PC-3 (cell line): ENCODE measurements around the gene TIMP3. TPM values are rescaled to one million over a fixed set of nuclear protein-coding genes. Genes with fewer than 3 reads are reported as not detected.

Experiments
- ATAC-seq: fragments of 200-7000 bp; cut with Tn5 transposase; 2 replicates; pipeline ENCODE4 v1.9.1; 2020; ENCODE audit warnings: mild to moderate bottlenecking, moderate library complexity
- BruUV-seq: library from RNA; stranded (reverse); fragments of 400-500 nt; replicated peaks from 2 replicates; lab custom pipeline; 2021; lab: Mats Ljungman, UMichigan
- CTCF ChIA-PET: fragments of 300-600 bp; sonication (Branson Sonifier 250); formaldehyde crosslinking; loops from one replicate; lab custom pipeline; 2022; ENCODE audit warnings: antibody characterized with exemption; lab: Charles Lee
- POLR2A ChIA-PET: fragments of 300-600 bp; sonication (Branson Sonifier 250); formaldehyde crosslinking; loops from one replicate; lab custom pipeline; 2022; ENCODE audit warnings: antibody characterized with exemption; ENCODE audit not compliant: unreplicated experiment; lab: Charles Lee
- DNase-seq: peaks from one replicate; pipeline ENCODE4 v3.0.0-alpha.2; 2015
- H2AFZ ChIP-seq: fragments of 300-600 bp; sonication (generic); 2 replicates; pipeline ENCODE4 v1.6.0; 2016; ENCODE audit warnings: antibody characterized with exemption, low read length
- H3F3A ChIP-seq: fragments of 300-600 bp; sonication (generic); one replicate; pipeline ENCODE4 v1.6.0; 2017; ENCODE audit warnings: antibody characterized with exemption, low read length, control low read depth, mild to moderate bottlenecking; ENCODE audit not compliant: unreplicated experiment
- H3K27ac ChIP-seq: fragments of 300-600 bp; sonication (generic); 2 replicates; pipeline ENCODE4 v1.5.1; 2016; ENCODE audit warnings: mild to moderate bottlenecking, low read length
- H3K27me3 ChIP-seq: fragments of 300-600 bp; sonication (generic); 2 replicates; pipeline ENCODE4 v1.6.1; 2016; ENCODE audit warnings: low read length, mixed read lengths
- H3K36me3 ChIP-seq: fragments of 300-600 bp; sonication (generic); 2 replicates; pipeline ENCODE4 v1.6.1; 2016; ENCODE audit warnings: low read depth, mixed run types, low read length, mixed read lengths
- H3K4me1 ChIP-seq: fragments of 300-600 bp; sonication (generic); 2 replicates; pipeline ENCODE4 v1.5.1; 2016; ENCODE audit warnings: low read length; ENCODE audit not compliant: insufficient read depth
- H3K4me2 ChIP-seq: fragments of 300-600 bp; sonication (generic); 2 replicates; pipeline ENCODE4 v1.6.0; 2016; ENCODE audit warnings: low read length
- H3K4me3 ChIP-seq: fragments of 300-600 bp; sonication (generic); 2 replicates; pipeline ENCODE4 v1.5.1; 2016; ENCODE audit warnings: mild to moderate bottlenecking, low read length, mixed read lengths
- H3K79me2 ChIP-seq: fragments of 300-600 bp; sonication (generic); 2 replicates; pipeline ENCODE4 v1.6.1; 2017; ENCODE audit warnings: low read length, mixed read lengths
- H3K9ac ChIP-seq: fragments of 300-600 bp; sonication (generic); 2 replicates; pipeline ENCODE4 v1.6.0; 2016; ENCODE audit warnings: mild to moderate bottlenecking, low read length
- H3K9me2 ChIP-seq: fragments of 300-600 bp; sonication (generic); replicated peaks from 2 replicates; pipeline ENCODE4 v1.6.1; 2016; ENCODE audit warnings: mixed run types, low read length, mixed read lengths
- H3K9me3 ChIP-seq: fragments of 300-600 bp; sonication (generic); 2 replicates; pipeline ENCODE4 v1.6.1; 2016; ENCODE audit warnings: low read length, mixed read lengths
- H4K20me1 ChIP-seq: fragments of 300-600 bp; sonication (generic); 2 replicates; pipeline ENCODE4 v1.6.1; 2016; ENCODE audit warnings: low read length, mixed read lengths
- EZH2 ChIP-seq: fragments of 300-600 bp; sonication (generic); IDR thresholded peaks from one replicate; pipeline ENCODE4 v1.6.1; 2017; ENCODE audit warnings: antibody characterized with exemption, mild to moderate bottlenecking, low read length; ENCODE audit not compliant: unreplicated experiment
- EZH2phosphoT487 ChIP-seq: fragments of 300-600 bp; sonication (generic); IDR thresholded peaks from 2 replicates; pipeline ENCODE4 v1.6.1; 2018; ENCODE audit warnings: mild to moderate bottlenecking, antibody characterized with exemption, low read length, borderline replicate concordance
- intact Hi-C: fragments of 100-400 bp; cut with micrococcal nuclease; formaldehyde crosslinking; loops from 2 replicates; pipeline ENCODE4 v1.9.0; 2023
- total RNA-seq: library from RNA; depleted of rRNA; stranded (reverse); fragments of >200 nt; gene quantifications from 2 replicates; pipeline ENCODE4 v1.2.3, GENCODE V29; 2014
- TF ChIP-seq, protein P1 (sequence below): fragments of 300-600 bp; sonication (generic); conservative IDR thresholded peaks from 2 replicates; pipeline ENCODE4 v1.5.1; 2017; ENCODE audit warnings: antibody characterized with exemption, low read depth, mild to moderate bottlenecking, low read length

The TIMP3 gene
- total RNA-seq, 1 experiment from 2014 or later, result not detected

GRCh38 chr22:32874976-32875375 lies 73.5 kb downstream of the TIMP3 start:
- no TSS peak for BruUV-seq
- H3K79me2 ChIP-seq, result no peaks in the 10 kb centered on the region
- ChIA-PET CTCF (interaction anchor here (0.6 kb wide), 1 partner anchor 355 kb away, joined by 4 read pairs; no protein-coding TSS in a partner anchor), POLR2A (no interaction called here)
- no peaks in the 10 kb centered on the region for H3K9me2 ChIP-seq
- no peak overlapping the region for H2AFZ ChIP-seq
- no peaks in the 10 kb centered on the region for H3K27me3 ChIP-seq
- H3F3A ChIP-seq, result no peaks in the 10 kb centered on the region
- intact Hi-C loops, result no loop called here
- no peak overlapping the region for H3K4me2 ChIP-seq
- no peak overlapping the region for H3K9ac ChIP-seq
- no peaks in the 10 kb centered on the region for H3K4me1 ChIP-seq
- DNase-seq, result no peak
- TF ChIP-seq, protein P1, sequence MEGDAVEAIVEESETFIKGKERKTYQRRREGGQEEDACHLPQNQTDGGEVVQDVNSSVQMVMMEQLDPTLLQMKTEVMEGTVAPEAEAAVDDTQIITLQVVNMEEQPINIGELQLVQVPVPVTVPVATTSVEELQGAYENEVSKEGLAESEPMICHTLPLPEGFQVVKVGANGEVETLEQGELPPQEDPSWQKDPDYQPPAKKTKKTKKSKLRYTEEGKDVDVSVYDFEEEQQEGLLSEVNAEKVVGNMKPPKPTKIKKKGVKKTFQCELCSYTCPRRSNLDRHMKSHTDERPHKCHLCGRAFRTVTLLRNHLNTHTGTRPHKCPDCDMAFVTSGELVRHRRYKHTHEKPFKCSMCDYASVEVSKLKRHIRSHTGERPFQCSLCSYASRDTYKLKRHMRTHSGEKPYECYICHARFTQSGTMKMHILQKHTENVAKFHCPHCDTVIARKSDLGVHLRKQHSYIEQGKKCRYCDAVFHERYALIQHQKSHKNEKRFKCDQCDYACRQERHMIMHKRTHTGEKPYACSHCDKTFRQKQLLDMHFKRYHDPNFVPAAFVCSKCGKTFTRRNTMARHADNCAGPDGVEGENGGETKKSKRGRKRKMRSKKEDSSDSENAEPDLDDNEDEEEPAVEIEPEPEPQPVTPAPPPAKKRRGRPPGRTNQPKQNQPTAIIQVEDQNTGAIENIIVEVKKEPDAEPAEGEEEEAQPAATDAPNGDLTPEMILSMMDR, result no peak
- TF ChIP-seq EZH2phosphoT487 (no peak), EZH2 (no peak)
- no peaks in the 10 kb centered on the region for H3K36me3 ChIP-seq
- H4K20me1 ChIP-seq, result no peaks in the 10 kb centered on the region
- no peak overlapping the region for H3K4me3 ChIP-seq
- no peak overlapping the region for H3K27ac ChIP-seq
- no peaks in the 10 kb centered on the region for H3K9me3 ChIP-seq
- ATAC-seq, result no peak

DNA sequence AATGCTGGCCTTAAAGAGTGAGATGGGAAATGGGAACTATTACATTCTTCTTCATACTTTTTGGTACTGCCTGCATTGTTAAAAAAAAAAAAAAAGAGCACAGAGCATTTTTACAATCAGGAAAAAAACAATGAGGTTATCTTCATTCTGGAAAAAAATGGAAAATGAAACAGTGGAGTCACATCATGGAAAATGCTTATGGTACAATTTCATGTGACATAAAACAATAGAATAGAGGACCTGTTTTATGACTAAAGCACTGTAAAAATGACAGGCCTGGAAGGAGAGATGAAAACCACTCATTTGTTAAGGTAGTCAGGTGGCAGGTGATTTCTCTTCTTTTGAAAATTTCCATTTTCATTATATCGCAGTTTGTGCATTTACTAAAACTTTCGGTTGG lies 75.0 kb downstream of the TIMP3 start:
- ChIA-PET CTCF (no interaction called here), POLR2A (no interaction called here)
- Histone ChIP-seq H3K4me3 (no peak overlapping the region), H3K9ac (no peak overlapping the region), H3K9me3 (no peaks in the 10 kb centered on the region), H3K9me2 (no peaks in the 10 kb centered on the region), H3K36me3 (no peaks in the 10 kb centered on the region), H3K4me1 (no peaks in the 10 kb centered on the region), H3K27ac (no peak overlapping the region), H3K4me2 (no peak overlapping the region), H3K79me2 (no peaks in the 10 kb centered on the region), H2AFZ (no peak overlapping the region), H4K20me1 (no peaks in the 10 kb centered on the region), H3F3A (no peaks in the 10 kb centered on the region), H3K27me3 (no peaks in the 10 kb centered on the region)
- intact Hi-C loops, result no loop called here
- BruUV-seq, result no TSS peak
- TF ChIP-seq EZH2 (no peak), EZH2phosphoT487 (no peak)
- TF ChIP-seq, protein P1, result no peak
- ATAC-seq, result no peak
- no peak for DNase-seq

GRCh38 chr22:32877196-32877595 lies 75.7 kb downstream of the TIMP3 start:
- CTCF ChIA-PET, result no interaction called here
- no peak overlapping the region for H3K9ac ChIP-seq
- H3K27me3 ChIP-seq, result no peaks in the 10 kb centered on the region
- H3F3A ChIP-seq, result no peaks in the 10 kb centered on the region
- BruUV-seq, result no TSS peak
- no peak overlapping the region for H3K4me2 ChIP-seq
- H2AFZ ChIP-seq, result no peak overlapping the region
- H3K9me3 ChIP-seq, result no peaks in the 10 kb centered on the region
- intact Hi-C loops, result no loop called here
- H3K79me2 ChIP-seq, result no peaks in the 10 kb centered on the region
- no peak overlapping the region for H3K4me3 ChIP-seq
- H4K20me1 ChIP-seq, result no peaks in the 10 kb centered on the region
- POLR2A ChIA-PET, result no interaction called here
- no peaks in the 10 kb centered on the region for H3K4me1 ChIP-seq
- no peaks in the 10 kb centered on the region for H3K9me2 ChIP-seq
- ATAC-seq (no peak), DNase-seq (no peak)
- no peaks in the 10 kb centered on the region for H3K36me3 ChIP-seq
- TF ChIP-seq, protein P1, result no peak
- TF ChIP-seq EZH2phosphoT487 (no peak), EZH2 (no peak)
- no peak overlapping the region for H3K27ac ChIP-seq
